HCT116 (cell line): ENCODE results near the gene DCDC2. TPM values are rescaled to one million over a fixed set of nuclear protein-coding genes. Genes with fewer than 3 reads are reported as not detected.

Source experiments
- ATAC-seq: fragments of 200-7000 bp; cut with Tn5 transposase; 2 replicates; pipeline ENCODE4 v1.9.1; 2020; ENCODE audit warnings: mild to moderate bottlenecking, moderate library complexity
- BruUV-seq: library from RNA; stranded (reverse); fragments of 400-500 nt; replicated peaks from 2 replicates; lab custom pipeline; 2021; lab: Mats Ljungman, UMichigan
- CTCF ChIA-PET: fragments of 300-600 bp; sonication (Branson Sonifier 250); formaldehyde crosslinking; loops from one replicate; lab custom pipeline; 2021; ENCODE audit warnings: antibody characterized with exemption; lab: Charles Lee
- POLR2A ChIA-PET: fragments of 300-600, 350-600 bp; sonication (Branson Sonifier 250); formaldehyde crosslinking; loops from one replicate; lab custom pipeline; 2021; ENCODE audit warnings: antibody characterized with exemption; lab: Charles Lee
- RAD21 ChIA-PET, 2 experiments: fragments of 300-600 bp; sonication (Branson Sonifier 250); formaldehyde crosslinking; loops; one replicate each; lab custom pipeline; 2023; ENCODE audit warnings: low total read pairs in 2 of 2; ENCODE audit not compliant: uncharacterized antibody in 2 of 2, unreplicated experiment in 2 of 2, low non-redundant PET in 1 of 2; lab: Charles Lee
- DNase-seq: peaks from one replicate; pipeline ENCODE4 v3.0.0-alpha.2; 2010; ENCODE audit warnings: low read depth, low spot score
- H2AFZ ChIP-seq: fragments of 200-600 bp; shearing (Covaris generic), sonication (generic); 2 replicates; pipeline ENCODE4 v1.6.1; 2017; ENCODE audit warnings: low read depth, mixed run types, mixed read lengths, antibody characterized with exemption, low read length; ENCODE audit not compliant: poor library complexity, severe bottlenecking
- H3K27ac ChIP-seq: 2 replicates; pipeline ENCODE4 v1.5.1; 2012; ENCODE audit warnings: low read depth, low read length
- H3K27me3 ChIP-seq: fragments of 200-600 bp; sonication (generic); 2 replicates; pipeline ENCODE4 v1.6.1; 2016; ENCODE audit warnings: mixed run types, low read length, mixed read lengths; ENCODE audit not compliant: insufficient read depth
- H3K36me3 ChIP-seq, 2 experiments: fragments of 200-500 bp in 1 of 2; fragments of 200-600 bp in 1 of 2; sonication (Bioruptor generic) in 1 of 2; sonication (generic) in 1 of 2; 2 replicates each; pipeline versions ENCODE4 v1.5.1 to v1.6.1; 2014 to 2016; ENCODE audit warnings: low read length in 2 of 2, inconsistent platforms in 1 of 2, mixed read lengths in 1 of 2, mixed run types in 1 of 2; ENCODE audit not compliant: insufficient read depth in 2 of 2, control insufficient read depth in 1 of 2
- H3K4me1 ChIP-seq, 2 experiments: fragments of 200-600 bp in 1 of 2; sonication (generic) in 1 of 2; 2 replicates each; pipeline versions ENCODE4 v1.5.1 to v1.6.1; 2012 to 2017; ENCODE audit warnings: low read length in 2 of 2, inconsistent platforms in 1 of 2, mild to moderate bottlenecking in 1 of 2, mixed read lengths in 1 of 2, mixed run types in 1 of 2, moderate library complexity in 1 of 2; ENCODE audit not compliant: insufficient read depth in 2 of 2, control insufficient read depth in 1 of 2
- H3K4me2 ChIP-seq: fragments of 200-600 bp; sonication (generic); 2 replicates; pipeline ENCODE4 v1.6.1; 2017; ENCODE audit warnings: mixed run types, low read length, mixed read lengths
- H3K4me3 ChIP-seq, 2 experiments: fragments of 200-600 bp in 1 of 2; sonication (generic) in 1 of 2; replicated peaks in 1 of 2; 2 replicates each; pipeline ENCODE4 v1.5.1; 2011 to 2016; ENCODE audit warnings: low read length in 2 of 2, control low read depth in 1 of 2, low read depth in 1 of 2, mild to moderate bottlenecking in 1 of 2, mixed read lengths in 1 of 2, mixed run types in 1 of 2
- H3K79me2 ChIP-seq: fragments of 200-600 bp; sonication (generic); 2 replicates; pipeline ENCODE4 v1.6.1; 2017; ENCODE audit warnings: mild to moderate bottlenecking, mixed run types, low read length, moderate library complexity, mixed read lengths; ENCODE audit not compliant: insufficient read depth
- H3K9ac ChIP-seq: fragments of 200-600 bp; sonication (generic); 2 replicates; pipeline ENCODE4 v1.6.1; 2016; ENCODE audit warnings: low read length, mixed read lengths
- H3K9me2 ChIP-seq: fragments of 200-600 bp; sonication (generic), shearing (Covaris generic); 2 replicates; pipeline ENCODE4 v1.6.1; 2017; ENCODE audit warnings: mixed run types, mild to moderate bottlenecking, moderate library complexity; ENCODE audit not compliant: insufficient read depth
- H3K9me3 ChIP-seq, 2 experiments: fragments of 200-500 bp in 1 of 2; fragments of 200-600 bp in 1 of 2; sonication (Bioruptor generic) in 1 of 2; sonication (generic) in 1 of 2; 2 replicates each; pipeline ENCODE4 v1.6.1; 2014 to 2017; ENCODE audit warnings: low read length in 2 of 2, mixed read lengths in 2 of 2, inconsistent platforms in 1 of 2, low read depth in 1 of 2, mild to moderate bottlenecking in 1 of 2, mixed run types in 1 of 2, moderate library complexity in 1 of 2; ENCODE audit not compliant: control insufficient read depth in 1 of 2, insufficient read depth in 1 of 2
- H4K20me1 ChIP-seq: fragments of 200-600 bp; sonication (generic), shearing (Covaris generic); 2 replicates; pipeline ENCODE4 v1.6.1; 2017; ENCODE audit warnings: mixed run types, mild to moderate bottlenecking, moderate library complexity; ENCODE audit not compliant: insufficient read depth
- ATF3 ChIP-seq: IDR thresholded peaks from 2 replicates; pipeline ENCODE4 v1.6.1; 2012
- CBX3 ChIP-seq: IDR thresholded peaks from 2 replicates; pipeline ENCODE4 v1.6.1; 2012; ENCODE audit warnings: low read depth
- CTCF ChIP-seq, 3 experiments: fragments of 200-600 bp in 1 of 3; sonication (generic) in 1 of 3; IDR thresholded peaks in 2 of 3; conservative IDR thresholded peaks in 1 of 3; 2 replicates each; pipeline ENCODE4 v1.5.1; 2012 to 2017; ENCODE audit warnings: low read depth in 2 of 3, low read length in 2 of 3, antibody characterized with exemption in 1 of 3, borderline replicate concordance in 1 of 3, control low read depth in 1 of 3, mild to moderate bottlenecking in 1 of 3, mixed read lengths in 1 of 3, mixed run types in 1 of 3, moderate library complexity in 1 of 3; ENCODE audit not compliant: insufficient read depth in 1 of 3
- ELF1 ChIP-seq: IDR thresholded peaks from 2 replicates; pipeline ENCODE4 v1.6.1; 2012; ENCODE audit warnings: low read depth, borderline replicate concordance
- EZH2phosphoT487 ChIP-seq: fragments of 200-600 bp; IDR thresholded peaks from 2 replicates; pipeline ENCODE4 v1.6.1; 2018; ENCODE audit warnings: antibody characterized with exemption, borderline replicate concordance
- FOSL1 ChIP-seq: IDR thresholded peaks from 2 replicates; pipeline ENCODE4 v1.6.1; 2012; ENCODE audit warnings: low read depth
- JUND ChIP-seq: IDR thresholded peaks from 2 replicates; pipeline ENCODE4 v1.6.1; 2012
- MAX ChIP-seq: IDR thresholded peaks from 2 replicates; pipeline ENCODE4 v1.6.1; 2012
- POLR2A ChIP-seq: IDR thresholded peaks from 2 replicates; pipeline ENCODE4 v1.7.0; 2011; ENCODE audit warnings: borderline replicate concordance; ENCODE audit not compliant: insufficient read depth, insufficient read length; ENCODE audit errors: extremely low read depth
- POLR2AphosphoS5 ChIP-seq: IDR thresholded peaks from 2 replicates; pipeline ENCODE4 v1.6.1; 2011; ENCODE audit warnings: mild to moderate bottlenecking, low read depth, low read length, moderate library complexity
- RAD21 ChIP-seq: IDR thresholded peaks from 2 replicates; pipeline ENCODE4 v1.6.1; 2012; ENCODE audit warnings: low read depth, mild to moderate bottlenecking
- REST ChIP-seq: IDR thresholded peaks from 2 replicates; pipeline ENCODE4 v1.6.1; 2012; ENCODE audit warnings: low read depth
- SIN3A ChIP-seq: IDR thresholded peaks from 2 replicates; pipeline ENCODE4 v1.6.1; 2012; ENCODE audit warnings: low read depth
- SP1 ChIP-seq: IDR thresholded peaks from 2 replicates; pipeline ENCODE4 v1.6.1; 2012; ENCODE audit warnings: low read depth
- SRF ChIP-seq: IDR thresholded peaks from 2 replicates; pipeline ENCODE4 v1.6.1; 2012; ENCODE audit warnings: low read depth
- YY1 ChIP-seq: IDR thresholded peaks from 2 replicates; pipeline ENCODE4 v1.6.1; 2011; ENCODE audit warnings: low read length, low read depth, moderate library complexity, mild to moderate bottlenecking; ENCODE audit not compliant: insufficient replicate concordance; ENCODE audit errors: extremely low read depth
- ZBTB33 ChIP-seq: IDR thresholded peaks from 2 replicates; pipeline ENCODE4 v1.6.1; 2011; ENCODE audit warnings: mild to moderate bottlenecking, low read length, moderate library complexity; ENCODE audit not compliant: insufficient replicate concordance; ENCODE audit errors: extremely low read depth
- ZFX ChIP-seq: fragments of 450-650 bp; IDR thresholded peaks from 2 replicates; pipeline ENCODE4 v1.6.1; 2017
- ZNF274 ChIP-seq: fragments of 200-500 bp; sonication (Bioruptor generic); IDR thresholded peaks from 2 replicates; pipeline ENCODE4 v1.6.1; 2014; ENCODE audit warnings: mild to moderate bottlenecking, low read depth, low read length, inconsistent platforms
- intact Hi-C: fragments of 100-400 bp; cut with micrococcal nuclease; formaldehyde crosslinking; loops from 2 replicates; pipeline ENCODE4 v1.10.0; 2022
- total RNA-seq: library from RNA; stranded (reverse); gene quantifications from one replicate; pipeline ENCODE4 v1.2.1, GENCODE V29; 2021; ENCODE audit not compliant: unreplicated experiment

DCDC2 gene
- total RNA-seq, 1 experiment from 2014 or later = 0.17 TPM

- RAD21 ChIA-PET = no interaction called here
- H3K4me3 ChIP-seq = no peak overlapping the region
- no peaks in the 10 kb centered on the region for H3K79me2 ChIP-seq
- no peak for TF ChIP-seq ZNF274
- TF ChIP-seq ZBTB33 = no peak
- TF ChIP-seq EZH2phosphoT487 = no peak
- no peak for TF ChIP-seq FOSL1
- no peak for TF ChIP-seq CTCF (IDR thresholded peaks at IDR 0.05 in 2 of 3, conservative IDR thresholded peaks at IDR 0.05 in 1 of 3; ENCODE audit: borderline replicate concordance in 1 of 3, insufficient read depth in 1 of 3, low read depth in 2 of 3, low read length in 2 of 3)
- no peak for TF ChIP-seq JUND
- no peak for TF ChIP-seq ELF1
- no peak for TF ChIP-seq YY1
- no peak for TF ChIP-seq ATF3
- no peak for TF ChIP-seq SP1
- no peak for TF ChIP-seq RAD21
- TF ChIP-seq REST = no peak
- no peak for TF ChIP-seq POLR2A
- no peak for TF ChIP-seq SRF
- TF ChIP-seq POLR2AphosphoS5 = no peak
- TF ChIP-seq CBX3 = no peak
- no peak for TF ChIP-seq ZFX
- TF ChIP-seq SIN3A = no peak
- TF ChIP-seq MAX = no peak
- CTCF ChIA-PET = interaction anchor here (2.2 kb wide), 1 partner anchor 67 kb away, joined by 7 read pairs; no protein-coding TSS in a partner anchor
- H3K9me2 ChIP-seq = no peaks in the 10 kb centered on the region
- no peaks in the 10 kb centered on the region for H4K20me1 ChIP-seq
- no peak overlapping the region for H3K4me2 ChIP-seq
- no peak overlapping the region for H3K27ac ChIP-seq
- H3K27me3 ChIP-seq = 0 out of 2 replicates have a peak, but pooled peaks cover 5% of the 10 kb centered on the region
- BruUV-seq = no TSS peak
- no peaks in the 10 kb centered on the region for H3K9me3 ChIP-seq
- DNase-seq = no peak
- H3K4me1 ChIP-seq = no peaks in the 10 kb centered on the region
- no peak for ATAC-seq
- H3K36me3 ChIP-seq = no peaks in the 10 kb centered on the region
- POLR2A ChIA-PET = no interaction called here
- intact Hi-C loops = no loop called here
- no peak overlapping the region for H3K9ac ChIP-seq
- H2AFZ ChIP-seq = no peak overlapping the region
Measured at GRCh38 chr6:24207413-24207812, 150.4 kb downstream of the DCDC2 start.
